HG03575 (cell line): ENCODE results near the gene DRC1.

ENCODE experiments used
- ATAC-seq: cut with Tn5 transposase; IDR thresholded peaks from one replicate; pipeline ENCODE4 v1.9.1; 2021; ENCODE audit not compliant: unreplicated experiment, insufficient number of reproducible peaks, low FRiP score; ENCODE audit errors: extremely low read depth

The DRC1 gene

GRCh38 chr2:26472821-26473655, 71.3 kb downstream of the DRC1 start:
- no peak for ATAC-seq

- ATAC-seq = no peak
Observed at GRCh38 chr2:26473796-26474195, 72.1 kb downstream of the DRC1 start.

- no peak for ATAC-seq
Observed at GRCh38 chr2:26474261-26474785, 72.6 kb downstream of the DRC1 start.

GRCh38 chr2:26475037-26475436, 73.3 kb downstream of the DRC1 start:
- no peak for ATAC-seq

- no peak for ATAC-seq
Observed at GRCh38 chr2:26475832-26476501, 74.2 kb downstream of the DRC1 start.

GRCh38 chr2:26477126-26477910, 75.6 kb downstream of the DRC1 start:
- no peak for ATAC-seq

- no peak for ATAC-seq
Observed at GRCh38 chr2:26477911-26478253, 76.2 kb downstream of the DRC1 start, which contains the start of gene OTOF. TSS of gene OTOF (minus strand) at chr2:26478124.

- ATAC-seq = no peak
Observed at GRCh38 chr2:26478366-26478765, 76.6 kb downstream of the DRC1 start.

- no peak for ATAC-seq
Observed at GRCh38 chr2:26479131-26479788, 77.5 kb downstream of the DRC1 start.

GRCh38 chr2:26479789-26480565, 78.3 kb downstream of the DRC1 start:
- no peak for ATAC-seq

- ATAC-seq = no peak
Observed at GRCh38 chr2:26480566-26481423, 79.1 kb downstream of the DRC1 start.

- ATAC-seq = no peak
Observed at GRCh38 chr2:26481706-26482105, 80.0 kb downstream of the DRC1 start.

- no peak for ATAC-seq
Observed at GRCh38 chr2:26482211-26483026, 80.7 kb downstream of the DRC1 start.

- no peak for ATAC-seq
Observed at GRCh38 chr2:26483027-26483326, 81.3 kb downstream of the DRC1 start.

GRCh38 chr2:26483516-26483915, 81.8 kb downstream of the DRC1 start:
- no peak for ATAC-seq

- ATAC-seq = no peak
Observed at GRCh38 chr2:26483957-26484565, 82.3 kb downstream of the DRC1 start.

GRCh38 chr2:26484579-26484978, 82.9 kb downstream of the DRC1 start:
- ATAC-seq = no peak
